NCI-H2171 (cell line): ENCODE data around the gene RNASEL.

Experiments used
- DNase-seq: peaks from one replicate; lab custom pipeline; 2025; lab: John Stamatoyannopoulos, UW

The RNASEL gene

GRCh38 chr1:182620924-182621585, 32.0 kb upstream of the RNASEL start:
- no peak for DNase-seq

GRCh38 chr1:182617734-182618351, 28.8 kb upstream of the RNASEL start:
- DNase-seq = peak; percentile 56

DNA sequence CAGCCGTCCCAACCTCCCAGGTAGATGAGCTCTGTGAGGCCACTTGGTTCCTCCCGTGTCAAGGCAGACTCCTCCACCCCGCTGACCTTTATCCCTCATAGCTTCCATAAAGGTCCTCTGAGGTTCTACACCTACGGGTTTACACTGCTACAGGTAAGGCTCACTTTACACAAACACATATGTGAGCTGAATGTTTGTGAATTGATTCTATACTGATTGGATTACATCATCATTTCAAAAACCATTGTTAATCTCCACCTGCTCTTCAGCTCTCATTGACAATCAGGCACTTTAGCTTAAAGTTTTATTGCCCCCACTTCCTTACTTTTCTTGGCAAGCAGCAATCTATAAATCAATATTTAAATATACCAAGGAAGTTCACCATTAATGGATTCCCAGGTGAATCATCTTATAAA, 28.0 kb upstream of the RNASEL start:
- DNase-seq = no peak

GRCh38 chr1:182616130-182617013, 27.3 kb upstream of the RNASEL start:
- peak; percentile 94 for DNase-seq

DNA sequence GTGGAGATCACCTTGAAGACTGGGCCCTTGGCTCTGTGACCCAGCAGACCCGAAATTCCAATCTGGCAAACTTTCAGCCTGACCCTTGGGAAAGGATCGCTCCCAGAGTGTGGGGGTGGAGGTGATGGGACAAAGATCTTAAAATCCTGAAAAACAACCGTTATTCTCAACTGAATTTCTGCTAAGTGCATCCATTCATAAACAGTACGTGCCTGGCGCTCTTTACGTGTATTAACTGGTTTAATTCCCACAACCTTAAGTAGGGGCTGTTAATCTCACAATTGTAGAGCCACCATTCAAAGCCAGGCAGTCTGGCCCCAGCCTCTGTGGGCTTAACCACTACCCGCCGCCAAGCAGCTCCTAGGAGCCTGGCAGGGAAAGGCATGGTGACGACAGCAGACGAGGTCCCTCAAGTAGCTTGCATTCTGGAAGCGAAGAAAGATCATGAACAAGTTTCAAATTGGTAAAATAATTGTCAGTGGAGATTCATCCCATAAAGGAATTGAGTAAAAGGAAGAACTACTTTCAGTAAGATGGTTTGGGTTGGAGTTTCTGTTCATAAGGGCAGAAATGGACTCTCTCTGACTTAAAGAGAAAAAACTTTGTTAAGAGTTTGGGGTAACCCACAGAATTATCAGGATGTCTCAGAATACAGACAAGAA, 26.5 kb upstream of the RNASEL start:
- peak; percentile 18 for DNase-seq

GRCh38 chr1:182614796-182615454, 25.9 kb upstream of the RNASEL start:
- no peak for DNase-seq

DNA sequence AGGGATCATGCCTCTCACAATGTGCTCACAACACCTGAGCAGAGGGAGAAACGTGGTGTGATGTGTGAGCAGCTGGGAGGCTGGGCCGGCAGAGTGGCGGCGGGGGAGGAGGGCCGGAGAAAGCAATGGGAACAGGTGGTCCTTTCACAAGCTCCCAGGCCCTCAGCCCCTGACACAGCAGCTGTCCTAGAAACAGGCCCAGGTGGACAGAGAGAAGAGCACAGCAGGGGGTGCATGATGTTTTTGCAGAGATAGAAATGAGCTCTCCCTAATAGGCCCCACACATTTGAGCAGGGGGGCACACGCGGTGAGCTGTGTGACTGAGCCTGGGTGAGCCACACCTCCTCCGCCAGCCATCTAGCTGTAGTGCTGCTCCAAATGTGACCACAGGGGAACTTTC, 22.7 kb upstream of the RNASEL start:
- DNase-seq = peak; percentile 91

DNA sequence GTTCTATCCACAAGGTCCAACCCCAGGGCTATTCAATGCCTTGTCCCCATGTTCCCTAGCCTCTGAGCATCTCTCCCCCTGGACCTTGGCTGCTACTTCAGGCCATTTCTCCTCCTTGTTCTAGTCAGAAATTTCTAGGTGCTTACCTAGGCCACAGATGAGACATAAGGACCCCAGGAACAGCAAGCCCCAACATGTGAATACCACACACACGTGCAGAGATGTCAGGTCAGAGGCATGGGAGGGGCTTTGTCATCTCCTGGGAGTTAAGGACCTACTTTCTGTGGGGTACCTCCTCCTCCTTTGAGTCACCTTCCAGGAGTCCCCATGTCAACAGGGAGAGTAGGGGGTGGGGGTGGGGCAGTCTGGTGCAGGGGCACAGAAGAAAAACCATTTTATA, 22.3 kb upstream of the RNASEL start:
- DNase-seq = peak; percentile 77

GRCh38 chr1:182610606-182611194, 21.6 kb upstream of the RNASEL start:
- no peak for DNase-seq

DNA sequence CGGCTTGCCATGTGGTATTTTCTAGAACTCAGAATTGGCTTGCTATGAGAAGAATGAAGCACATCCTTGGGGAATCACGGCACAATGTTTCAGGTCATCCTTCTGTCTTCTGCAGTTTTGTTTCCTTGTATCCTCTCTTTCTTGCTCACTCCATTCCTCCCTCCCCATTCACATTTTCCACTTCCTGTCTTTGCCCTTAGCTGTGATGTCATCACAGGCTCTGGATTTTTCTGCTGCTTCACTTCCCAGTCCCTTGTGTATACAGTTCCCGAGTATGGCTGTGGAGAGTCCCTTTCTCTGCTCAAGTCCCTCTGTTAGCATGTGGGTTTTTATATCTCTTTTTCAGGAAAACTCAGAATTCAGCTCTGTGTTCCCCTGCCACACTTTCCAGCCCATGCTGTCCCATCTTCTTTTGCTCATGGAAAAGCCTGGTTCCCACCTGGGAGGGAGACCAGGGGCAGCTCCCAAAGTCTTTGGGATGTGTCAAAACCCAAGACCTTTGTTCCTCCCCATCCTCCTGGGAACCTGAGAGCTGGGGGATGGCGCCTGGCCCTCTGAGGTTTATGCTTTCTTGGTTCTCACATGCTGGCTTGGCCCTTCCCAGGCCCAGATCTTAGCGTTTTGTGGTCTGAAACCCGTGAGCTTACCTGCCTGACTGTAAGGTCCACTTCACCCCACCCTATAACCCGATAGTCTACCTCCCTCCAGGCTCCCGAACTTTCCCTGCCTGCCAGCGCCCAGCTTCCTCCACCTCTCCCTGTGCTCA, 20.0 kb upstream of the RNASEL start:
- no peak for DNase-seq

- no peak for DNase-seq
Observed at GRCh38 chr1:182608236-182608635, 19.2 kb upstream of the RNASEL start.

DNA sequence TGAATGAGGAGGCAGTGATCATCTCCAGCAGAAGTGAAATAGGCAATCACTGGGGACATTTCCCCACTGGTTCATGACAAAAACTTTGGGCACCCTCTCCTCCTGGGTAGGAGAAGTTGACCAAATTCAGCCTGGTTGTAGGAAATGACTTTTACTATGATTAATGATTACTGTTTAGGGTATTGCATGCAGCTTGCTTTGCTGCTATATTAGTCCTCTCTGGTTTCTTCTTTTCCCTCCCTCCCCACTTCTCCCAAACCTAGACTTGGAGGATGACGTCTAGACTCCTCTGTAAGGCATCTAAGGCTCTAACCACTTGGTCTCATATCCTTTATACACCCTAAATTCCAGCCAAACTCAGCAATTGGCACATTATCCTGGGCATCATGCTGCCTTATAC, 18.5 kb upstream of the RNASEL start:
- DNase-seq = no peak

GRCh38 chr1:182604175-182605164, 15.4 kb upstream of the RNASEL start, which contains the start of gene RGS16:
Gene RGS16, minus strand, starts transcription at chr1:182604389. Its CDS starts 130 bp downstream, at chr1:182604259.
- DNase-seq = peak; percentile 94

DNA sequence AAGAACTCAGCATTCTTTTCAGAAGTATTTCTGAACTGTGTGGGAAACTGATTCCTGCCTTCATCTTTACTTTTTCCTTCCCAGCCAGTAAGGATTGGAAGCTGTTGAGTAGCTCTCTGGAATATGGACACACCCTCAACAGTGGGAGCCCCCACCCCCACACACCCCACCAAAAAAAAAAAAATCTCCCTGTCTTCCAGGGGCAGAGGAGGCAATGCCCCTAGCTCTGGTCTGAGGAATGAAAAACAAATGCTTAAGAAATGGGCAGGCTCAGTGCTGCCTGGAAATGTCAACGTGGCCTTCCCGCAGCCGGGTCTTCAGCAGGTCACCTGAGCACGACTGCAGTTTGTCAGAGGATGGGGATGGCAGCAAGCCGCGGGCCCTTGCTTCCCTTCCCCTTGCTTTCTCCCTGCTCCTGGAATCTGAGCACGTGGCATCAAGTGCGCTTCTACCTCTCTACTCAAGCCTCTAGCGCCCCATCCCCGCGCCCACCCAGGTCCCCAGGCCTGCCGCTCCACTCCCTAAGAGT, 14.7 kb upstream of the RNASEL start:
- no peak for DNase-seq

DNA sequence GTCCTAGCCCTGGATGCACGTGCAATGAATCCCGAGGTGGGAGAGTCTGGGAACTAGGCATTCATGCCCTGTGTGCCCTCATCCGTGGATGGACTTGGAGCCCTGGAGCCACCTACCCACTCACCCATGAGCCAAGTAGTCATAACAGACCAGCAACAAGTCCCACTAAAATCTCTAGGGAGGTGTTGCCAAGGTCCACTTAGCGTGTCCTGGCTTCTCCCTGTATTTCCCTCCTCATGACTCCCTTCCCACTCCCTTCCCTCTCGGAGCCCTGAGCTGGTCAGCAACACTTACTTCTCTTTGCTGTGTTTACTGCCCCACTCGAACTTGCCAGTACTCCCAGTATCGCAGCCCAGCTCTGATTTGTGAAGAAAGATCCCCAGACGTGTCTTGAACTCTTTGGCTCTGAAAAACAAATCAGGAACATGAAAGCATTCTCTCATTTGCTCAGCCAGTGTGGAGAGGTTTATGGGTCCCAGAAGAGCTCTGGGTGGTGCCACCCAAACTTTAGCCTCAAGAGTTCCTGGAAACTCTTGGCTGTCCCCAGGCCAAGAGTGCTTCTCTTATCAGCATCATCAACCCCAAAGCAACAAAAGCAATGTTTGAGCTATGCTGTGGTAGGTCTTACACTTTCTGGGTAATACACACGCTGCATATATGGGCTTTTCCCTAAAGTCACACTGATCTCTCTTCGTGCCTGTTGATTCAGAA, 14.0 kb upstream of the RNASEL start:
- DNase-seq = no peak

GRCh38 chr1:182601913-182602312, 12.9 kb upstream of the RNASEL start:
- no peak for DNase-seq

GRCh38 chr1:182601416-182601786, 12.3 kb upstream of the RNASEL start:
- DNase-seq = peak; percentile 84

- DNase-seq = no peak
Observed at GRCh38 chr1:182600745-182601415, 11.8 kb upstream of the RNASEL start.
